HPDE6-E6E7 (cell line): ENCODE measurements around the gene FHOD3.
"Not testable (repeated sequence)": the region's sequence is repeated elsewhere in the genome, so short reads cannot be mapped to it uniquely, and the experiment has no call there.

Experiments used
- DNase-seq: peaks from one replicate; pipeline ENCODE4 v3.0.0; 2011; ENCODE audit warnings: missing footprints; ENCODE audit errors: extremely low spot score

The FHOD3 gene

GRCh38 chr18:36350839-36351469 is 53.4 kb downstream of the FHOD3 start:
- no peak for DNase-seq

GRCh38 chr18:36352384-36352783 is 54.9 kb downstream of the FHOD3 start:
- DNase-seq, result peak; percentile 52

- DNase-seq, result no peak
Measured at GRCh38 chr18:36354989-36355388, 57.5 kb downstream of the FHOD3 start.

DNA sequence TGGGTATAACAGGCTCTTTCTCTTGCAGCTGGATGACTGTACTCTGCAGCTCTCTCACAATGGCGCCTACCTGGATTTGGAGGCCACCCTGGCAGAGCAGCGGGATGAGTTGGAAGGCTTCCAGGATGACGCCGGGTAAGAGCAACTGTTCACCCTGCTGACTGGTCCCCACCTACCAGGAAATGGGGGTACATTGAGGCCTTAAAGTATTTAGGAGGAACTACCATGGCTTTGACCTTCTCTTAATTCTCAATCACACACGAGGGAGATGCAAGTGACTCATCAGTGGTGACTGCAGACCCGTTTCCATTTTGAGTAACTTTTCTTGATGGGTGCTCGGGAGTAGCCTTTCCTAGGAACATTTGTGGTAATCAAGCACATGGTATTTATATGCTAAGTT is 58.0 kb downstream of the FHOD3 start:
- no peak for DNase-seq

- DNase-seq, result not testable (repeated sequence)
Measured at GRCh38 chr18:36356741-36357140, 59.2 kb downstream of the FHOD3 start.

- DNase-seq, result no peak
Measured at GRCh38 chr18:36358141-36358540, 60.6 kb downstream of the FHOD3 start.

- no peak for DNase-seq
Measured at GRCh38 chr18:36360256-36360909, 62.9 kb downstream of the FHOD3 start.

DNA sequence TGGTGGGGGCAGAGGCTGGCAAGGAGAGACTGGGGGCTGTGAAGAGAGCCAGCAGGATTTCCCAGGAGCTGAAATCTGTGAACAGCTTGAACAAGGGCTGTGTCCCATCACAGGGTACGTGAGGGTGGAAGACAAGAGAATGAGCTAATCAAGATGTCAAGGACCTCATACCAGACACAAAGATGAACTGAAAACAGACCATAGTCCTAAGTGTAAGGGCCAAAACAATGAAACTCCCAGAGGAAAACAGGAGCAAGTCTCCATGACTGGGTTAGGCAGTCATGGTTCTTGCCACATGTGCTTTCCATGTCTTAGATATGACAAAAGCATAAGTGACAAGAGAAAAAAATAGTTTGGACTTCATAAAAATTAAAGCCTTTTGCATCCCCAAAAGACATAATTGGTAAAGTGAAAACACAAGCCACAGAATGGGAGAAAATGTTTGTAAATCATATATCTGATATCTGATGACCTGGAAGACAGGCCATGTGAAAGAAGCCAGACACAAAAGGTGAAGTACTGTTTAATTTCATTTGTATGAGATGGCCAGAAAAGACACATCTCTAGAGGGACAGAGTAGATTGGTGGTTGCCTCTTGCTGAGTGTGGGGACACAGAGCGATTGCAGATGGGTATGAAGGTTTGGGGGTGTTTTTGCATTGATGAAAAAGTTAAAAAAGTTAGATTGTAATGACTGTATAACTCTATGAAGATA is 67.6 kb downstream of the FHOD3 start:
- no peak for DNase-seq

DNA sequence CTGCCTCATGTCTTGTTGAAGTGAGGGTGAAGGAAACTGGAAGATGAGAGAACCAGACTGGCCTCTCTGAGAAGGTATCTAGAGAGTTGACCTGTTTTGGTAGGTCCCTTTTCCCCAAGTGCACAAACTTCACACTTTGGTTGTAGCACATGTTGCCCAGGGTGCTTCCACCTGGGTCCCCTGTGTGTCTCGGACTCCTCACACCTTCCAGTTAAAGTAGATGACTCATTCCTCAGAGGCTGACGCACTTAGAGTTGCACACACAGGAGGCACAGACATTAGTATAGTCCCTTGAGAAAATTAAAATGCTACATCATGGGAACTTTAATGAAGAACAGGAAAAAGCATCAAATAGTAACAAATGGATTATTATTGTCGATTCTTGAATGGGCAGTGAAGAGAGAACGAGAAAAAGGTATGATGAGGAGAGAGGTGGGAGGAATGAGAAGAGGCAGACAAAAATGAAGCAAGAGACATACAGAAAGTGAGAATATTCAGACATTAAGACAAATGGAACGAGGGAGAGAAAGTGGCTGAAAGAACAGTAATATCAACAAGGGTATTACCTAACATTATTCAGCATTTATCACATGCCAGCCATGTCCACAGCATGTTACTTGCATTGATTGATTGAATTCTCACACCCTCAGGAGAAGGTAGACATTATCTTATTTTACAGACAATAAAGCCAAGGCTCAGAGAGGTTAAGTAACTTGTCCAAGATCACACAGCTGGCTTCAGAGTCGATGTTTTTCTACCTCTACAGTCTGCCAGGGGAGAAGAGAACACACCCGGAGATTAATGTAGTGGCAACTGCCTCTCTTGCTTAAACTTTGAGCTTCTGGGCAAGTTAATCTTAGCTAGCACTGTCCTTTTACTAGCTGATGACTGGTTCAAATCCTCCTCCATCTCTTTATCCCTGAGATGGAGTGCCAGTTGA is 68.6 kb downstream of the FHOD3 start:
- no peak for DNase-seq

- DNase-seq, result no peak
Measured at GRCh38 chr18:36366994-36367839, 69.7 kb downstream of the FHOD3 start.

DNA sequence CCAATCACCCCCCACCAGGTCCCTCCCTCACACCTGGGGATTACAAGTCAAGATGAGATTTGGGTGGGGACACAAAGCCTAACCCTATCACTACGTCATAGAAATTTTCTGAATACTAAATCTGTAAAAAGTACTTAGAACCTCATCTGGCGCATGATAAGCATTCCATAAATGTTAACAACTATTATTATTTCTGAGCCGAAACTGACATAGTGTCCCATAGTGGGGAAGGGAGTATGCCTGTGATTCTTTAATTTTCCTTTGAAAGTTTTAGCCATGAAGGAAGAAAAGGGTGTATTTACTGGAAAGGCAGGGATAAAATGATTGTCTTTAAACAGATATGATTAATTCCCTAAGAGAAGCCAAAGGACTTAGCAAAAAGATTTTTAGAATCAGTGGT is 71.4 kb downstream of the FHOD3 start:
- DNase-seq, result no peak

- DNase-seq, result peak; percentile 63
Measured at GRCh38 chr18:36372903-36373311, 75.4 kb downstream of the FHOD3 start.

DNA sequence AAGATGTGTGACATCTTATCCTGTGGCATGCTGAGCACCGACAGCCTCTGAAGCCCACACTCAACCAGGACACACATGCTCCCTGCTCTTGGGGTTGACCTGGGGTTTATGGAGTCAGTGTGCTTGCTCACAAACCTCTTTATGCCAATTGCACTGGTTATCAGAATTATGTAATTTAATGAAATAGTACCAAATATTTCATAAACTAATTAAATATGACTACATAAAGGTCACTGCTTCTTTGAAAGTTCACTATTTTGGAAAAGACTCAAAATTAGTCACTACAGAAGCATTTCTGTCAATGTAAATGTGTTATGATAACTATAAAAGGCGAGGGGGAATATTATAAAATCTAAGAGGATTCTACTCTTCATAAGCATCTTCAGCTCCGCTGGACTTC is 76.7 kb downstream of the FHOD3 start:
- DNase-seq, result no peak

GRCh38 chr18:36375118-36375517 is 77.6 kb downstream of the FHOD3 start:
- DNase-seq, result no peak

DNA sequence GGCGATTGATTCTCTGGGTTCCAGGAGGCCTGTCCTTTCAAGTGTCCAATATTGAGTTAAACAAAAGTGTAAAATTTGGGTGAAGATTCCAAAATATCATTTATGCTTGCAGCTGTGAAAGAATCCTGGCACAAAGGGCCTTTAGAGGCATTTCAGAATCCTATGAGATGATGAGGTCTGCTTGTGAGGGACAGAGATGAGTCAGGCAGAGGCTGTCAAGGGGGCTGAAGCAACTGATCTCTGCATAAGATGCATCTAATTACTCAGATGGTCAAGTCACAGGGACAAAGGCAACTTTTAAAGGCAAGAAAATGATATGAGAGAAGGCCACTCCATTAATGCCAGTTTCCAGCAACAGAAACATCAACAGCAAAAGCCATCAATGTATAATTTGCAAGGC is 78.8 kb downstream of the FHOD3 start:
- DNase-seq, result no peak

GRCh38 chr18:36377626-36378025 is 80.1 kb downstream of the FHOD3 start:
- no peak for DNase-seq

DNA sequence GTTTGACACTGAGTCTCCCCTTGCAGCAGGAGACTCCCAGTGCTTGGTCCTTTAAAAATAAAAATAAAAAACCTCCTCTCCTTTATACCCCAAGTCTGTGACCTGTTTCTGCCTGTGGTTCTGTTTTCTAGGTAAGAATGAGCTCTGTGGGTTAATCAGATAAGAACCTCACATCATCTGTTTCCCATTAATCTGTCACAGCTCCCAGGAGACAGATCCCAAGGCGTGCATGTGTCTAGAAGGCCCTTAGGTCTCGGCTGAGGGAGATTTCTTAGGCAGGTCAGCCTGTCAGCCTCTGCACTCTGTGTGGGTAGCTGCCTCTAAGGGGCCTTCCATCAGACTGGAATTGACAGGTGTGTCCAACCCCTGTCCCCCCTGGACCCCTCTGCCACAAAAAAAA is 80.7 kb downstream of the FHOD3 start:
- DNase-seq, result no peak

DNA sequence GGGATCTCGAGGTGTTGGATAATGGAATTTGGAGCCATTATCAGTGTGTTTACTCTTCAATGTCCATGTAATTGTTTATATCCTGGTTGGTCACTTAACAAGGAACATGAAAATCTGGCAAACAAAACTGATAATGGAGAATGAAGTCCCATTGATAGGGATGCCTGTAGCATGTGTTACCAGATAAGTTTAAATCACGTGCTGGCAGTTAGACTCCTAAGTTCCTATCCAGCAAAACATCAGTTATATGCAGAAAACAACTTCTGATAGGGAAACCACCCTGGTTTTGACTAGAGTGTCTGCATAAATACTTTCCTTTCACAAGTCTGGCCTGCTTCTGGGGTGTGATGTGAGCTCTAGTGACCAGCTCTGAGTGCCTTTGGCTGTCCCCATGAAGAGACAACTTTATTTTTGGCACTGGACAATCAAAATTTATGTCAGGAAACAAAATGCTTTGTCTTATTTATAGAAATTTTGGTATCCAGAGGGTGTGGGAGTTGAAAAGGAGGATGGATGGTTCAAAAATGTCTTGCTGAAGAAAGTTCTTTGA is 82.0 kb downstream of the FHOD3 start:
- DNase-seq, result no peak

GRCh38 chr18:36380173-36380827 is 82.8 kb downstream of the FHOD3 start:
- DNase-seq, result no peak

DNA sequence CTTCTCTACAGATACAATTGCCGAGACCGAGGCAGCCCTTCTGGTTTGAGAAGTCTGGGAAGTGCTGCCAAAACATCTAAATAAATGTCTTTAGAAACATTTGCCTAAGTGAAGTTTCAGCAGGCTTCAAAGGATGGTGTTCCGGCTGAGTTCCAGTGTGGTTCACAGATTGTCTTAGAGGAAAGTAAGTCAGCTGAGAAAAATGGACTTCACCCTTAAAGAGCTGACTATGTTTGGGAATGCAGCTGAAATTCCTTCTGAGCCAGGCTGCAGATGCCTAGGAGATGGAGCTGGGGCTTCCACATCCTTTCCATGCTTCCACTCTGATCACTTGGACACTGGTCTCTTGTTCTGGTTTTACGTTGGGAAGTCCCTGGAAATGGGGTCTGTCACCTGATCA is 83.6 kb downstream of the FHOD3 start:
- no peak for DNase-seq
